CD4-positive, alpha-beta T cell (primary cell): Measurements from ENCODE around the gene MACROH2A1. TPM values are rescaled to one million over a fixed set of nuclear protein-coding genes. Genes with fewer than 3 reads are reported as not detected.

ENCODE experiments used
- ATAC-seq: fragments of 200-7000 bp; cut with Tn5 transposase; one replicate; pipeline ENCODE4 v1.10.0; 2022; ENCODE audit warnings: mild to moderate bottlenecking; ENCODE audit not compliant: poor library complexity
- CTCF ChIA-PET: fragments of 350-600 bp; sonication (Branson Sonifier 250); formaldehyde crosslinking; loops from one replicate; lab custom pipeline; 2021; ENCODE audit warnings: antibody characterized with exemption, inconsistent platforms; lab: Charles Lee
- POLR2A ChIA-PET: fragments of 350-600 bp; sonication (Branson Sonifier 250); formaldehyde crosslinking; loops from one replicate; lab custom pipeline; 2021; ENCODE audit warnings: antibody characterized with exemption, inconsistent platforms; lab: Charles Lee
- DNase-seq, 14 experiments: peaks; one replicate each; pipeline ENCODE4 v3.0.0-alpha.2; 2013 to 2020; ENCODE audit warnings: mixed read lengths in 2 of 14
- H3K27ac ChIP-seq, 2 donors: one replicate each; pipeline versions ENCODE4 v1.5.1 to v1.7.0; 2013; ENCODE audit warnings: low read length in 2 of 2, low read depth in 1 of 2, mild to moderate bottlenecking in 1 of 2
- H3K27me3 ChIP-seq, 2 experiments: 1 replicate in 1 of 2; 2 replicates in 1 of 2; pipeline versions ENCODE4 v1.6.1 to v1.7.0; 2013; ENCODE audit warnings: low read length in 2 of 2, control low read depth in 1 of 2, mild to moderate bottlenecking in 1 of 2, moderate library complexity in 1 of 2; ENCODE audit not compliant: insufficient read depth in 2 of 2, control insufficient read depth in 1 of 2
- H3K36me3 ChIP-seq: one replicate; pipeline ENCODE4 v1.6.1; 2013; ENCODE audit warnings: low read length, control low read depth; ENCODE audit not compliant: insufficient read depth
- H3K4me1 ChIP-seq: one replicate; pipeline ENCODE4 v1.6.1; 2013; ENCODE audit warnings: low read length, control low read depth; ENCODE audit not compliant: insufficient read depth
- H3K4me3 ChIP-seq: one replicate; pipeline ENCODE4 v1.5.1; 2013; ENCODE audit warnings: mild to moderate bottlenecking, low read length, moderate library complexity
- H3K9me3 ChIP-seq, 2 experiments: 1 replicate in 1 of 2; 2 replicates in 1 of 2; pipeline versions ENCODE4 v1.6.1 to v1.7.0; 2013; ENCODE audit warnings: low read length in 2 of 2, mild to moderate bottlenecking in 2 of 2, control low read depth in 1 of 2, moderate library complexity in 1 of 2; ENCODE audit not compliant: control insufficient read depth in 1 of 2, insufficient read depth in 1 of 2
- H3K27ac Mint-ChIP-seq: one replicate; pipeline ENCODE4 v1.8.0; 2020; ENCODE audit warnings: mixed read lengths
- H3K27me3 Mint-ChIP-seq: one replicate; pipeline ENCODE4 v1.8.0; 2021; ENCODE audit warnings: mixed read lengths
- H3K36me3 Mint-ChIP-seq: one replicate; pipeline ENCODE4 v1.8.0; 2021; ENCODE audit warnings: low read depth, mixed read lengths
- H3K4me1 Mint-ChIP-seq: one replicate; pipeline ENCODE4 v1.8.0; 2021; ENCODE audit warnings: low read depth, mixed read lengths
- H3K4me3 Mint-ChIP-seq: one replicate; pipeline ENCODE4 v1.8.0; 2020; ENCODE audit warnings: mild to moderate bottlenecking, mixed read lengths
- H3K9me3 Mint-ChIP-seq: one replicate; pipeline ENCODE4 v1.8.0; 2020; ENCODE audit warnings: mixed read lengths
- CTCF ChIP-seq: fragments of 200-600 bp; IDR thresholded peaks from one replicate; pipeline ENCODE4 v1.8.0; 2022; ENCODE audit warnings: antibody characterized with exemption, mild to moderate bottlenecking
- intact Hi-C, 2 experiments: fragments of 100-400 bp; cut with DNase I in 1 of 2; cut with micrococcal nuclease in 1 of 2; formaldehyde crosslinking; loops; one replicate each; pipeline versions ENCODE4 v1.15.1 to v1.9.0; 2023 to 2025; cut with DNase I, micrococcal nuclease
- total RNA-seq, 174 experiments: library from RNA in 2 of 174; stranded (reverse) in 2 of 174; gene quantifications; one replicate each; pipeline ENCODE4 v1.2.3 and lab custom pipeline; 2021 to 2026

The MACROH2A1 gene
- total RNA-seq, 2 experiments from 2014 or later: 114 to 120 TPM

- no peak overlapping the region for H3K4me3 Mint-ChIP-seq
- H3K4me1 Mint-ChIP-seq: no peaks in the 10 kb centered on the region
- CTCF ChIA-PET: interaction anchor here (0.6 kb wide), 1 partner anchor 517 kb away, joined by 3 read pairs; no protein-coding TSS in a partner anchor
- DNase-seq: no peak
- no peak overlapping the region for H3K27ac Mint-ChIP-seq
- H3K9me3 ChIP-seq: no peaks in the 10 kb centered on the region
- H3K27ac ChIP-seq: no peak overlapping the region
- H3K27me3 ChIP-seq: no peaks in the 10 kb centered on the region
- no peaks in the 10 kb centered on the region for H3K4me1 ChIP-seq
- peaks cover 60% of the 10 kb centered on the region for H3K36me3 ChIP-seq
- ATAC-seq: no peak
- peaks cover 83% of the 10 kb centered on the region for H3K36me3 Mint-ChIP-seq
- intact Hi-C loops: no loop called here
- POLR2A ChIA-PET: no interaction called here
- no peaks in the 10 kb centered on the region for H3K9me3 Mint-ChIP-seq
- no peak for TF ChIP-seq CTCF
- no peak overlapping the region for H3K4me3 ChIP-seq
- no peaks in the 10 kb centered on the region for H3K27me3 Mint-ChIP-seq
These were observed 50.1 kb downstream of the MACROH2A1 start for GRCh38 chr5:135348918-135349317.

- Mint-ChIP-seq H3K27me3 (no peaks in the 10 kb centered on the region), H3K36me3 (peaks cover 83% of the 10 kb centered on the region), H3K9me3 (no peaks in the 10 kb centered on the region), H3K27ac (no peak overlapping the region), H3K4me3 (no peak overlapping the region), H3K4me1 (no peaks in the 10 kb centered on the region)
- Histone ChIP-seq H3K4me1 (no peaks in the 10 kb centered on the region), H3K9me3 (no peaks in the 10 kb centered on the region), H3K36me3 (peaks cover 68% of the 10 kb centered on the region), H3K27me3 (no peaks in the 10 kb centered on the region), H3K4me3 (no peak overlapping the region), H3K27ac (no peak overlapping the region)
- DNase-seq (no peak), ATAC-seq (no peak)
- ChIA-PET CTCF (no interaction called here), POLR2A (no interaction called here)
- TF ChIP-seq CTCF: no peak
- intact Hi-C loops: no loop called here
These were observed 51.6 kb downstream of the MACROH2A1 start for GRCh38 chr5:135347392-135347791.

GRCh38 chr5:135345956-135346731, 52.9 kb downstream of the MACROH2A1 start:
- Mint-ChIP-seq H3K27ac (no peak overlapping the region), H3K9me3 (no peaks in the 10 kb centered on the region)
- CTCF ChIA-PET: no interaction called here

More at GRCh38 chr5:135345956-135346731, 52.9 kb downstream of the MACROH2A1 start:
- POLR2A ChIA-PET: no interaction called here
- peaks cover 75% of the 10 kb centered on the region for H3K36me3 ChIP-seq
- Mint-ChIP-seq H3K36me3 (peaks cover 82% of the 10 kb centered on the region), H3K4me3 (no peak overlapping the region), H3K4me1 (no peaks in the 10 kb centered on the region), H3K27me3 (no peaks in the 10 kb centered on the region)
- H3K27me3 ChIP-seq: no peaks in the 10 kb centered on the region
- H3K4me1 ChIP-seq: no peaks in the 10 kb centered on the region
- intact Hi-C loops: no loop called here
- ATAC-seq (no peak), DNase-seq (no peak)
- no peak overlapping the region for H3K27ac ChIP-seq
- no peak overlapping the region for H3K4me3 ChIP-seq
- no peak for TF ChIP-seq CTCF
- no peaks in the 10 kb centered on the region for H3K9me3 ChIP-seq
